Activated CD4-positive, alpha-beta T cell treated with anti-CD3 and anti-CD28 coated beads, Interleukin-2, amount 50 U/mL, for 24 hours (primary cell): ENCODE measurements around the gene PROM2.
"Not testable (repeated sequence)": the region's sequence is repeated elsewhere in the genome, so short reads cannot be mapped to it uniquely, and the experiment has no call there.

Experiments used
- DNase-seq, 2 donors: peaks; one replicate each; pipeline ENCODE4 v3.0.0-alpha.2; 2020; ENCODE audit warnings: low read depth in 1 of 2, low spot score in 1 of 2

Gene PROM2

DNA sequence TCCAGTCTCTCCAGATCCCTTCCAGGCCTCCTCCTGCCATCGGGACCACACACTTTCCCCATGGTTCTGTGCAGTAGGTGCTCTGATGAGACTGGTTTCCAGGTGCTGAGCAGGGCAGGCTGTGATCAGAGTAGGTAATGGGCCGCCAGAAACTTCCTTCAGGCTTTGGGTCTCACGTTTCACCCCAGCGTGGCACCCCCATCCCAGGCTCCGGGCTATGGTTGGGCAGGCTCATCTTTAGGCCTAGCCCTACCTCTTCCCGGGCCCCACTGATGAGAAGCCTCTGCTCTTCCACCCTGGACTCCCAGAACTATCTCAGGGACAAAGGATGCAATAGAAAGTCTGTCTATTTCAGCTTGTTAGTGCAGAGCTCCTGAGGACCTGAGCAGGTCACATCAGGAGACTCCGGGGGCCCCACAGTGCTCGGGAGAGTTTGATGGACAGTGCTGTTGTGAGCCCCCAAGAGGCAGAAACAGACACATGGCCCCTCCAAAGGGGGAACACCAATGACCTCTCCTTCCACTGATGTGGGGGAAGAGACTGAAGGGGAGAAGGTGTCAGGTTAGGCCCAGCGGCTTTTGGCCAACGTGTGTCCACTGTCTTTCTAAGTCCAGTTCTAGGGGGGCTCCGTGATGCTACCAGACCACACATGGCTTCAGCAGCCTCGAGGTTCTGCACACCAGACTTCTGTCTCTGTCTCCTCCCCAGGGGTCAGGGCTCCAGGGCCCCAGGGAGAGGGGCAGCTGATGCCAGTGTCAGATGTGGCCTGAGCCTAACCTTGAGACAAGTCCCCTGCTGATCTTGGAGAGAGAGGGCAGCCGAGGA lies 5.8 kb upstream of the PROM2 start:
- no peak for DNase-seq

DNA sequence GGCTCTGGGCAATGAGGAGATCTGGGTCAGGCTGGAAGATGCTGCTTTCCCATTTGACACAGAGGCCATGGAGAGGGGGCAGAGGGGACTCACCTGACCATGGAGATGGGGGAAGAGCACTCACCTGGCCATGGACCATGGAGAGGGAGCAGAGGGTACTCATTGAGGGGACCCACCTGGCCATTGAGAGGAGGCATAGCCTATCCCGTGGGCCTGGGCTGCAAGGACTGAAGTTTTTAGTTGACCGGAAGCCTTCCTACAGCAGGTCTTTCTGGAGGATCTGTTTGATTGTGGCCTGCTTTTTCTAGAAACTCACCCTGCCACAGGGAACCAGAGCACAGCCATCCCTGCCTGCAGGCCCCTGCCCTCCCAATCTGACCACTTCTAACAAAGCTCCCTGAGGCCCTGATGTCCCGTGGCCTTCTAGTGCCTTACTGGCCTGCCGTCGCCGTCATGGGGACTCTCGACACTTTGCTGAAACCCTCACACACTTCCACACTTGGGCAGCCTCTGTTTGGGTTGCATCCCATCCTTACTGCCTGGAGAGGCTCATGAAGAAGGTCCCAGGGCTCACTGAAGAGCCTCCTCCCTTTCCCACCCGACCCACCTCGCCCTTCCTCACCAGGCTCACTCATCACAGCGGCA lies 5.1 kb upstream of the PROM2 start:
- no peak for DNase-seq

DNA sequence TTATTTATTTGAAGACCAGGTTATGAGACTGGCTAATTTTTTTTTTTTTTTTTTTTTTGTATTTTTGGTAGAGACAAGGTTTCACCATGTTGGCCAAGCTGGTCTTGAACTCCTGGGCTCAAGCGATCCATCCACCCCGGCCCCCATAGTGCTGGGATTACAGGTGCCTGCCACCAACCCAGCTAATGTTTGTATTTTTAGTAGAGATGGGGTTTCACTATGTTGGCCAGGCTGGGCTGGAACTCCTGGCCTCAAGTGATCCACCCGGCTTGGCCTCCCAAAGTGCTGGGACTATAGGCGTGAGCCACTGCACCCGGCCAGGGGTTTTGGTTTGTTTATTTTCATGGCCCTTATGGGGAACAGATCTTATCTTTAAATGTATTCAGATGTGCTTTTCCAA lies 4.5 kb upstream of the PROM2 start:
- DNase-seq: not testable (repeated sequence)

DNA sequence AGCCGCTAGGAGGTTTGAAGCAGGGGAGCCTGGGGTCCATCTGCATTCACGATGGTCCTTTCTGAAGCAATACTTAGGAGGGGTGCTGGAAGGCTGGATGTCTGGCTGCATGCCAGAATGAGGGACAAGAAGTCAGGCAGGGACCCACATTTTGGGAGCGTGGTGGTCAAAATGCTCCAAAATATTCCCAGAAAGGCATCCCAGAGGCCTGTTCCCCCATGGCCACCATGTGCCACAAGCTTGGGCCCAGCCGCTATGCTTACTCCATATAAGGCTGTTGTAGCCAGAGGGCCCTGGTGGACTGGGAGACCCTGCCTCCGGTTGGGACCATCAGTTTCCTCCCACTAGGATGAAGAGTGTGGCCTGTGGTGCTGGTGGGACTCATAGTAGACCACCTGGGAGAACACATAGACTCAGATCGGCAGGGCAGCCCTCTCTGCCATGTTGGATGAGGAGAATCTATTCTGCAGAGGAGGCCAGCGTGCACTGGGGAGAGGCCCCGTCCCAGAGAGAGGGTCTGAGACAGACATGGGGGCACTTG lies 3.6 kb upstream of the PROM2 start:
- DNase-seq: no peak

DNA sequence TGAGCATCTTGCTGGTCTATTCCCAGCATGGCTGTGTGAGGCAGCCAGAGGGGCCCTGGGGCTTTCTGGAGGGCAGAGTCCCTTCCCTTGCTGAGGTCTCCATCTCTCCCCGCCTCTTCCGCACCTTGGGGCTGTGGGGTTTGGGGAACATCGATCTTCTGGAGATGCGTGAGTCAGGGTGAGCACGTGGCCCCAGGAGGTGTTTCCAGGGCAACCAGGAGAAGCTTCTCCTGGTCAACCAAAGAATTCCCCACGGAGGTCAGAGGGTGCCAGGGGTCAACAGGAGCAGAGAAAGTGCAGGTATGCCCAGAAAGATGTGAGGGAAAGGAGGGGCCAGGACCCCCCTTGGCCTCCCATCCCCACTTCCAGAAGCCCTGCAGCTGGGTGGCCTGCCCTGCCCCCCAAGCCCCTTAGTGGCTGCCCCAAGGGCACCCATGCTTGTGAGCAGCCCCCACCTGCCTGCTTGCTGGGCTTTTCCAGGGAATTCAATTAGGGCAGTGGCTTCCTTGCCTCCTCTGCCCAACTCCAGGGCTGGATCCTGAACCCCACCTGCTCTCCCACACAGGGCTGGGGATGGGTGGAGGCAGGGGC lies 2.8 kb upstream of the PROM2 start:
- no peak for DNase-seq

DNA sequence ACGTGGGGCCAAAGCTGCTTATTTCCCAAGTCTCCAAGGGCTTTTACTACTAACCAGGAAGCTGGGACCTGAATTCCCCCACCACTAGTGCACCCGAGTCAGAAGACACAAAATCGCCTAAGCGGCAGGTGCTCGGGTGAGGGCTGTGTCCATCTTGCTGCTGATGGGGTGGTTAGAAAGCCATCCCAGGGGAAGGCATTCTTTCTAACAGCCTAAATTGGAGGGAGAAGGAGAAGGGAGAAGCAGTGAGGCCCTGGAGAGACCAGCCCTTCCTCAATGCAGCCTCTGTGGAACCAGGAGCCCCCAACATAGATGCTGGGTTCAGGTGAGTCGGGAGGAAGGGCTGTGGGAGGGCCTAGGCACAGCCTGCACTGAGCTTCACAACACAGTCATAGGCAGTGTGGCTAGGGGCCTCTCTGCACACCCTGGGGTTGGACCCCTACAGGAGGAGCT lies 1.9 kb upstream of the PROM2 start:
- DNase-seq: no peak

DNA sequence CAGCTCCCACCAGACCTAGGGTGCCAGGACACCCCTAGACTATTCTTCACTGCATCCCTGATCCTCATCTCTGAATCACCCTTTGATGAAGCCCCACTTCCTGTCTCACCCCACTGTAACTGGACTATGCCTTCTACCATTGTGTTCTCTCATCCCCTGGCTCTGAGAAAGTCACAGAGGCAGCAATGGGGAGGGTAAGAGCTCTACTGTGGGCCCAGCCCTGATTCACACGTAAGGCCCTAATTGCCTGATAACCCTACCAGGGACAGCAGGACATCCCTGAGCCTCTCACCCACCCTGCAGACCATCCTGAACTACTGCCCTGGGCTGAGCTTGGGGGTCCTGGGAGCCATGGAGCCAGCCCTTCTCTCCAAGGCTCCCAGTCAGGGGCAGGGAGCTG lies 1.5 kb upstream of the PROM2 start:
- no peak for DNase-seq

DNA sequence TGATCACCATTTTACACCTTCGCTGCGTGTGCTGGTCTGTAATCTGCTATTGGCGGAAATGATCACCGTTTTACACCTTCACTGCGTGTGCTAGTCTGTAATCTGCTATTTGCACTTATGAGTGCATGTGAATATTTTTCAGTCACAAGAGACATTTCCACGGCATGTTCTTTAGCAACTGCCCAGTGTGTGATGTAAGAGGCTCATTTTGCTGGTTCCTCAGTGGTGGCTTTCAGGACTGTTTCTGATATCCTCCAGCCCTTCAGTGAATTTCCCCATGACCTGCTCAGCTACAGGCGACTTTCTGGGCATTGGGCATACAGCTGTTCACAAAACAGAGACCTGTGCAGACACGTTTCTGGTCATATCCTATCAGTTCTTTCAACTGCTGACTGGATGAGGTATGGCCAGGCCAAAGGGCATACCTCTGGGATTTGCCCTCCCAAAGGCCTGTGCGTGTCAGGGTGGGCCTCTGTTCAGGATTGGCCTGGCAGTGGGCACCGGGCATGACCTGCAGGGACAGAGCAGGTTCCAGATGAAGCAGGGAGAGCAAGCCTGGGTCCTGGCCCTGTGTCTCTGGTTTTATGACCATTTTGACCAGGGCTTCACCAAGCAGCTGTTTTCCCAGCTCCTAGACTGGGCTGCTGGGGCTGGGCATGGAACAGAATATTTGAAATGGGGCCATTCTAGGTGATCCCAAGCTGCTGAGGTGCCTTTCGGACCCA lies 521 bp upstream of the PROM2 start:
- DNase-seq: no peak

DNA sequence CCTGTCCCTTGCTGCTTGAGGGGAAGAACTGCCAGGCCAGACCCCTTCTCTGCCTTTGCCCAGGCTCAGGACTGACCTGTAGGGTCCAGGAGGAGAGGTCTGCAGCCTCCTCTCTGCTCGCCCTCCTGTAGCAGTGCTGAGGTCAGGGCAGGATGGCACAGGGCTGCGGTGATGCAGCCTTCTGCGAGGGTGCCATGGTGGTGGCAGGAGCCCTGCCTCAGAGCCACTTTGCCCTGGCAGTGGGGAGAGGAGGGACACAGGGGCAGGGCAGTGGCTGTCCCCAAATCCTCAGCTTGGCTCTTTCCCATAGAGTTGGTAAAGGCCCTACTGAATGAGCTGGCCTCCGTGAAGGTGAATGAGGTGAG lies 884 bp downstream of the PROM2 start:
- DNase-seq: no peak

DNA sequence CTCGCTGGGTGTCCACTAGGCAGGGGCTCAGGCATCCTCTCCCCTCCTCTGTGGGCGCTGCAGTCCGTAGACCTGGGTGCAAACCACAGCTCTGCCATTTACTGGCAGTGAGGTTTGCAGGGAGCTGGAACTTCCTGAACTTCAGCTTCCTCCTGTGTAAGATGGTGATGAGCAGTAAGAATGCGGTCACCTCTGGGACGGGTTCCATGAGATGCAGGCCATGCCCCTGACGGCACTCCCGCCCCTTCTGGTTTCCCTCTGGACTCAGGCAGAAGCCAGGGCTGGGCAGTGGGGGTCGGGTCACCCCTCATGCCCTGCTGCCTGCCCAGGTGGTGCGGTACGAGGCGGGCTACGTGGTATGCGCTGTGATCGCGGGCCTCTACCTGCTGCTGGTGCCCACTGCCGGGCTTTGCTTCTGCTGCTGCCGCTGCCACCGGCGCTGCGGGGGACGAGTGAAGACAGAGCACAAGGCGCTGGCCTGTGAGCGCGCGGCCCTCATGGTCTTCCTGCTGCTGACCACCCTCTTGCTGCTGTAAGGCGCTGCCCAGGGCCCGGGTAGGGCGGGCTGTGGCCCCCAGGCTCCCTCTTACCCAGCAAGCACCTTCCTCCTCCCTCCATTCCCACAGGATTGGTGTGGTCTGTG lies 1.5 kb downstream of the PROM2 start:
- no peak for DNase-seq

DNA sequence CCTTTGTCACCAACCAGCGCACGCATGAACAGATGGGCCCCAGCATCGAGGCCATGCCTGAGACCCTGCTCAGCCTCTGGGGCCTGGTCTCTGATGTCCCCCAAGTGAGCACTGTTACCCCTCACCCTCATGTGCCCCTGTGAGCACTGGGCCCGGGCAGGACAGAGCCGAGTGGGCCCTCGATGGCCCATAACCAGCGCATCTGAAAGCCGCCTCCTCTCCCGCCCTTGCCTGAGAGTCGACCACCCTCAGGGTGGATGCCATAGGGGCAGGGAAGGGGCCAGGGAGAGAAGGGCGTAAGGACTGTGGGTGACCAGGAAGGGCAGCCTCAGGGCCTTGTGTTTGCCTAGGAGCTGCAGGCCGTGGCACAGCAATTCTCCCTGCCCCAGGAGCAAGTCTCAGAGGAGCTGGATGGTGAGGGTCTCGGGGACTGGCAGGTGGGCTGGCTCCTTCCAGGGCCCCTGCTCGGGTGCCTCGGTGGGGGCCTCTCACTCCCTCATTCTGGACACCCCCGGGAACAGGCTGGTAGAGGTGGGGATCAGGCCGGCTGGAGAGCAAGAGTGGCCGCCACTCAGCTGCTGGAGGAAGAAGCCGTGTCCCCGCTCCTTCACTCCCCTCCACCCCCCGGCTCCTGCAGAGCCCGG lies 2.1 kb downstream of the PROM2 start:
- DNase-seq: no peak

DNA sequence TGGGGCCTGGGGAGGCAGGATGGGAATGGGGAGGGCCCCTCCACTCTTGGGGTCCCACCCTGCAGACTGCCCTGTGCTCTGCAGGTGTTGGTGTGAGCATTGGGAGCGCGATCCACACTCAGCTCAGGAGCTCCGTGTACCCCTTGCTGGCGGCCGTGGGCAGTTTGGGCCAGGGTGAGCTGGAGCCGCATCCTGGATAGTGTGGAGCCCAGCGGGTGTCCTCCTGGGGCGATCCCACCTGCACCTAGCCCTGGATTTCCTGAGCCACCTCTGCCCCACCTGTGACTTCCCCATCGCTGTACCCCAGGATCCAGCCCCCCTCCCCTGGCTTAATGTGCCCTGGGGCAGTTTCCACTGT lies 2.6 kb downstream of the PROM2 start:
- DNase-seq: no peak

DNA sequence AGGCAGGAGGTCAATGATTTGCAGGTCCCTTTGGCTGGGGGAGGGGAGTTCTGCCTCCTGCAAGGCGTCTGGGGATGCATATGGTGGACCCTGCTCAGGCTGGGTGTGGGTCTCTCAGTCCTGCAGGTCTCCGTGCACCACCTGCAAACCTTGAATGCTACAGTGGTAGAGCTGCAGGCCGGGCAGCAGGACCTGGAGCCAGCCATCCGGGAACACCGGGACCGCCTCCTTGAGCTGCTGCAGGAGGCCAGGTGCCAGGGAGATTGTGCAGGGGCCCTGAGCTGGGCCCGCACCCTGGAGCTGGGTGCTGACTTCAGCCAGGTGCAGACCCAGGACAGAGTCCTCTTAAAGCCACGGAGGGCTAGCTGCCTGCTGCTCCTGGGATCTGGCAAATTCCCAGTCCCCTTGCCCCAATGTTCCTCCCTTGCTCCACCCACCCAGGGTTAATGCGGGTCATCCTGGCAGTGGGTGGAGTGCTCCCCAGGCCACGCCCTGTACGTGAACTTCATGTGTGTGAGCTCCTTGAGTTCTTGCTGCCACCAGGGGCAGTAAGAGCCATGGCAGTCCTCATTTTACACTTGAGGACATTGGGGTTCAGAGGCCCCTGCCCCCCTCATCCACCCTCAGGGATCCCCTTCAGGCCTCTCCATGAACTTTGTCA lies 3.1 kb downstream of the PROM2 start:
- no peak for DNase-seq

DNA sequence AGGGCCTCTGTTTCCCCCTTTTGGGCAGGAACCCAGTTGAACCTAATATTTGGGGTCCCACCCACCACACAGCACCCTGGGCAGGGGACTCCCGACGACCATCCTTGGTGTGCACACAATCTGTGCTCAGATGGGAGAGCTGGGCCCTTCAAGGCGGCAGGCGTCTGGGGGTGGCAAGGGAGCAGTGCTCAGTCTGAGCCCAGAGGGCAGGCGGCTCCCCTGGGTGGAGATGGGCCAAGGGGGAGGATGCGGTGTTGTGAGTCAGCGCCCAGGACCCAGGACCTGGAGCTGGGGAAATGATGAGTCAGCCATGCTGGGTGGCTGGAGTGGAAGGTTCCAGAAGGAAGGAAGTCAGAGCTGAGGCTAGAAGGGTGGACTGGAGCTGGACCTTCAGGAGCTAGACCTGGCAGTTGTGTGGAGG lies 3.8 kb downstream of the PROM2 start:
- no peak for DNase-seq

DNA sequence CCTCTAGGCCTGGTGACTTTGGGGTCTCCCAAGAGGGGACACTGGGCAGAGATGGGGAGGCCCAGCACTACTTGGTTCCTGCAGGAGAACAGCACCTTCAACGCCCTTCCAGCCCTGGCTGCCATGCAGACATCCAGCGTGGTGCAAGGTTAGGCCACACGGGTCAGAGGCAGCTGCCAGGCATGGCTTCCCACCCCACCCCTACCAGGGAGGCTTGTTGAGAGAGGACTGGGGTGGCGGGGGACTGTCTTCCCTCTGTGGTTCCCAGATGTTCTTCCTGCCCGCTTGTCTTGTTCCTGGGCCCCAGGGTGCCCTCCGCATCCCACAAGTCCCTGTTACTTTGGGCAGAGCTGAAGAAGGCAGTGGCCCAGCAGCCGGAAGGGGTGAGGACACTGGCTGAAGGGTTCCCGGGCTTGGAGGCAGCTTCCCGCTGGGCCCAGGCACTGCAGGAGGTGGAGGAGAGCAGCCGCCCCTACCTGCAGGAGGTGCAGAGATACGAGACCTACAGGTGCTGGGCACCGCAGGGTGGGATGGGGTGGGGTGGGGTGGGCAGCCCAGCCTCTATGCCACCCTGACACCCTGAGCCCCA lies 4.5 kb downstream of the PROM2 start:
- no peak for DNase-seq

DNA sequence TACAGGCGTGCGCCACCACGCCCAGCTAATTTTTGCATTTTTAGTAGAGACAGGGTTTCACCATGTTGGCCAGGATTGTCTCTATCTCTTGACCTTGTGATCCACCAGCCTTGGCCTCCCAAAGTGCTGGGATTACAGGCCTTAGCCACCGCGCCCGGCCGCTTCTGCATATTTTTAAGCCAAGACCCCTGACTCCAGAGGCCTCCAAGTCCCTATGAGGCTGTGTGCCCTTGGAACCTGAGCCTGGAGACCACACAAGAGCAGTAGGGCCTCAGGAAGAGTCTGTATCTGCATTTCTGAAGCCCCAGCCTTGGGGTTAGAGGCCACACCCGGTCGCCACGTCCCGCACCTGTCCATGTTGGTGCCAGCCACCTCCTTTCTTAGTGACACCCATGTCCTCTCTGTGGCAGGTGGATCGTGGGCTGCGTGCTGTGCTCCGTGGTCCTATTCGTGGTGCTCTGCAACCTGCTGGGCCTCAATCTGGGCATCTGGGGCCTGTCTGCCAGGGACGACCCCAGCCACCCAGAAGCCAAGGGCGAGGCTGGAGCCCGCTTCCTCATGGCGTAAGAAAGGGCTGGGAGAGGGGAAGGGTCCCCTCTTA lies 5.3 kb downstream of the PROM2 start:
- DNase-seq: no peak

DNA sequence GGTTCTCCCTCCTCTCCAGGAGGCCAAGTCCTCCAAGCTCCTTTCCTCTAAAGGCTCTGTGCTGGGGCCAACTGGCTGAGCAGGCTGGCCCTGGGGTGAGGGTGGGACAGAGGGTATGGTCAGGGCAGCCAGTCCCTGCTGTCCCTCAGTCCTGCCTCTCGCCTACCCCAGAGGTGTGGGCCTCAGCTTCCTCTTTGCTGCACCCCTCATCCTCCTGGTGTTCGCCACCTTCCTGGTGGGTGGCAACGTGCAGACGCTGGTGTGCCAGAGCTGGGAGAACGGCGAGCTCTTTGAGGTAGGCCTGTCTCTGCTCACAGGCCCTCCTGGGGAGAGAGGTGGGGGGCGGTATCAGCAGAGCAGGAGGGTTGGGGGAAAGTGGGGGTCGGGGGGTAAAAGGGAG lies 6.8 kb downstream of the PROM2 start:
- no peak for DNase-seq

DNA sequence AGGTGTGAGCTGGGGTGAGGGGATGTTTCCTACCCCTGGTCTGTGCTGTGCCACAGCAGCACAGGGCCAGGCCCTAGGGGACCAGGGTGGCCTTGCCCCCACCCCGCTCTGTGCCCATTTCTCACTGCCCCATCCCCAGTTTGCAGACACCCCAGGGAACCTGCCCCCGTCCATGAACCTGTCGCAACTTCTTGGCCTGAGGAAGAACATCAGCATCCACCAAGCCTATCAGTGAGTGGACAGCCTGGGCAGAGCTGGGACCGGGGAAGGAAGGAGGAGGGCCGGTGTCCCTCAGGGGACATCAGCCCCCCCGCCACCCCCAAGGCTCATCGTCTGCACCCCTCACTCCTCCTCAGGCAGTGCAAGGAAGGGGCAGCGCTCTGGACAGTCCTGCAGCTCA lies 7.5 kb downstream of the PROM2 start:
- DNase-seq: no peak

DNA sequence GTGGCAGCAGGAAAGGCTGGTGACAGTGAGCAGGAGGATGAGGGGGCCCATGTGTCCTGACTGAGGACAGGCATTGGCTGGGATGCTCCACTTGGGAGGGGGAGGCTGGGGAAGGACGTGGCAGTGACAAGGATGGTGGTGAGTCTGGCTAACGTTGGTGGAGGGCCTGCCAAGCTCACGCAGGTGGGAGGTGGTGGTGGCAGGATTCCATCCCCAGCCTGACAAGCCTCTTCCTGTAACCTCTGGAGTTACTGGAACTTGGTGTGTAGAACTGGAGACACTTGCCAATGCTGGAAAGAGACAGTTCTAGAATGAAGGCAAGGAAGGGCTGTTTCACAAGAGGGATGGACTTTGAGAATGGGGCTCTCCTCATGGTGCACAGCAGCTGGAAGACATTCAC lies 8.2 kb downstream of the PROM2 start:
- DNase-seq: no peak
